ENCODE data around the gene PCDH8.

Gene PCDH8

DNA sequence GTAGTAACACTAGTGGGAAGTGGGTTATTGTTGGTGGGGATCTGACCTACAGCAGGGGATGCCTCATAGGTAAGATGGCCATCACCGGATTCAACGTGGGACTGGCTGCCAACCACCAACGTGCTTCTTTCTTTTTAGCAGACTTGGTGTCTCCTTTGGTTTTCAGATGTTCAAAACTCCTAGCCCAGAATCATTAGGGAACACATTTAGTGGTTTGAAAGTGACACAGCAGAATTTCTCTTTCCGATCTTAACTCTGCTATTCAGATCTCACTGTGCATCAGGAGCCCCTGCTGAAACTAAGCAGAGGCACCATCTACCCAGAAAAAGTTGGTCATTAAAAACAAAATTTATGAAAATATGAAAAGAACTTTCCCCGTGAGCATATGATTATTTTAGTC is 36.7 kb upstream of the PCDH8 start:
- Histone ChIP-seq H3K27me3 (ENCODE audit: insufficient read depth, low read length) (no peaks in the 10 kb centered on the region; the same call in 1 of the 2 replicates), H3K4me1 (ENCODE audit: insufficient read depth, low read length, severe bottlenecking) (no peaks in the 10 kb centered on the region), H3K4me3 (ENCODE audit: low read depth, low read length, poor library complexity, severe bottlenecking) (no peak overlapping the region), H3K9me3 (ENCODE audit: low read length) (no peaks in the 10 kb centered on the region), H3K4me2 (ENCODE audit: low read length) (no peak overlapping the region), H3K27ac (ENCODE audit: low read depth, low read length, poor library complexity, severe bottlenecking) (no peak overlapping the region), H3K36me3 (ENCODE audit: insufficient read depth, low read length) (no peaks in the 10 kb centered on the region), H3K9ac (ENCODE audit: low read length) (no peak overlapping the region), H3F3A (ENCODE audit: insufficient read depth, low read length) (no peaks in the 10 kb centered on the region), H3K9me2 (ENCODE audit: low read depth, low read length) (no peaks in the 10 kb centered on the region), H3K79me2 (ENCODE audit: insufficient read depth, low read length) (no peaks in the 10 kb centered on the region), H4K20me1 (ENCODE audit: insufficient read depth, low read length) (no peaks in the 10 kb centered on the region), H2AFZ (ENCODE audit: low read length) (no peak overlapping the region)
- TF ChIP-seq, protein P1, sequence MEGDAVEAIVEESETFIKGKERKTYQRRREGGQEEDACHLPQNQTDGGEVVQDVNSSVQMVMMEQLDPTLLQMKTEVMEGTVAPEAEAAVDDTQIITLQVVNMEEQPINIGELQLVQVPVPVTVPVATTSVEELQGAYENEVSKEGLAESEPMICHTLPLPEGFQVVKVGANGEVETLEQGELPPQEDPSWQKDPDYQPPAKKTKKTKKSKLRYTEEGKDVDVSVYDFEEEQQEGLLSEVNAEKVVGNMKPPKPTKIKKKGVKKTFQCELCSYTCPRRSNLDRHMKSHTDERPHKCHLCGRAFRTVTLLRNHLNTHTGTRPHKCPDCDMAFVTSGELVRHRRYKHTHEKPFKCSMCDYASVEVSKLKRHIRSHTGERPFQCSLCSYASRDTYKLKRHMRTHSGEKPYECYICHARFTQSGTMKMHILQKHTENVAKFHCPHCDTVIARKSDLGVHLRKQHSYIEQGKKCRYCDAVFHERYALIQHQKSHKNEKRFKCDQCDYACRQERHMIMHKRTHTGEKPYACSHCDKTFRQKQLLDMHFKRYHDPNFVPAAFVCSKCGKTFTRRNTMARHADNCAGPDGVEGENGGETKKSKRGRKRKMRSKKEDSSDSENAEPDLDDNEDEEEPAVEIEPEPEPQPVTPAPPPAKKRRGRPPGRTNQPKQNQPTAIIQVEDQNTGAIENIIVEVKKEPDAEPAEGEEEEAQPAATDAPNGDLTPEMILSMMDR (IDR thresholded peaks at IDR 0.05; ENCODE audit: low read length), result no peak
- TF ChIP-seq EZH2 (IDR thresholded peaks at IDR 0.05; ENCODE audit: borderline replicate concordance, low read length), result no peak

DNA sequence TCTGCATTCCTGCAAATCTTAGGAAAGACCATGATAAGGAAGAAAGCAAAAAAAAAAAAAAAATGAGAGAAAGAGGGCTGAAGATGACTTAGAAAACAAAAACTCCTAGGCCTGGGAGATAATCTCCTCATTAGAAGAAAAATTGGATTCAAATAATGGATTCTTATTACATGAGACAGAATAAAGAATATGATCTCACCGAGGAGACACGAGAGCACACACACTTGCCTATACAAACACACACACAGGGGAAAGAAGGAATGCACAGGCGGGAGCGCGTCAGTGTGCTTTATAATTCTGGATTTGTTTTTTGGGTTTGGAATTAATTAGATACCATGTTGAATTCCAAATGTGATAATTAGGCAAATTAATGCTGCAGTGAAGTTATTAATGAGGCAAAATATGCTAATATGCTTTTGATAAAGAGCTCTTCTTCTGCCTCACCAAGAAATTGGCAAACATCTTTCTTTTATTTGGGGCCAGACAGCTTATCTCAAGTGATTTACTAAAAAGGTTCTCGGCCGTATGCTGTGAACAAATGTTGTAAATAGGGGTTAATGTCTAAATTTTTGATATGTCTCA is 36.1 kb upstream of the PCDH8 start:
- Histone ChIP-seq H3K4me1 (ENCODE audit: insufficient read depth, low read length, severe bottlenecking) (no peaks in the 10 kb centered on the region), H3K36me3 (ENCODE audit: insufficient read depth, low read length) (no peaks in the 10 kb centered on the region), H3K79me2 (ENCODE audit: insufficient read depth, low read length) (no peaks in the 10 kb centered on the region), H4K20me1 (ENCODE audit: insufficient read depth, low read length) (no peaks in the 10 kb centered on the region), H3K27me3 (ENCODE audit: insufficient read depth, low read length) (no peaks in the 10 kb centered on the region; the same call in 1 of the 2 replicates), H3F3A (ENCODE audit: insufficient read depth, low read length) (no peaks in the 10 kb centered on the region), H2AFZ (ENCODE audit: low read length) (no peak overlapping the region), H3K4me2 (ENCODE audit: low read length) (no peak overlapping the region), H3K27ac (ENCODE audit: low read depth, low read length, poor library complexity, severe bottlenecking) (no peak overlapping the region), H3K9ac (ENCODE audit: low read length) (no peak overlapping the region), H3K9me3 (ENCODE audit: low read length) (no peaks in the 10 kb centered on the region), H3K4me3 (ENCODE audit: low read depth, low read length, poor library complexity, severe bottlenecking) (no peak overlapping the region), H3K9me2 (ENCODE audit: low read depth, low read length) (no peaks in the 10 kb centered on the region)
- TF ChIP-seq EZH2 (IDR thresholded peaks at IDR 0.05; ENCODE audit: borderline replicate concordance, low read length), result no peak
- TF ChIP-seq, protein P1 (IDR thresholded peaks at IDR 0.05; ENCODE audit: low read length), result no peak

DNA sequence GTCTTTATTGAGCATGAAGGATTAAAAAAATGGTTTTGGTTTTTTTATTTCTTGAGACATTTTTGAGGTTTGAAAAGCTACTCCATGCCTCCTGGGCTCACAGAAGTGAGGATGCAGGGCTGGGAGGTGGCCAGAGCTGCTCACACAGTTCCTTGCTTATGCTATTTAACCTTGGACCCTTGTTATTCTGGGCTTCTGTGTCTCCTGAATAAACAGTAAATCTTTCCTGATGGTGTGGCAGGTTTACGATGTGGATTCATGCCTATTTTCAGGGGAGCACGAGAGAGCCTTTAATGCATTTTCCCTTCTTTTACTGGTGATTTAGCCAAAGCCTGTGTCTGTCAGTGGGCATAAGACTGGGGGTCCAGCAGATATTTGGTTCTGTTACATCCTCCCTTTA is 34.3 kb upstream of the PCDH8 start:
- H2AFZ ChIP-seq (ENCODE audit: low read length), result no peak overlapping the region
- no peak overlapping the region for H3K4me2 ChIP-seq (ENCODE audit: low read length)
- no peaks in the 10 kb centered on the region for H4K20me1 ChIP-seq (ENCODE audit: insufficient read depth, low read length)
- TF ChIP-seq, protein P1 (IDR thresholded peaks at IDR 0.05; ENCODE audit: low read length), result no peak
- TF ChIP-seq EZH2 (IDR thresholded peaks at IDR 0.05; ENCODE audit: borderline replicate concordance, low read length), result no peak
- no peaks in the 10 kb centered on the region for H3K9me3 ChIP-seq (ENCODE audit: low read length)
- H3F3A ChIP-seq (ENCODE audit: insufficient read depth, low read length), result no peaks in the 10 kb centered on the region
- no peaks in the 10 kb centered on the region for H3K9me2 ChIP-seq (ENCODE audit: low read depth, low read length)
- no peak overlapping the region for H3K9ac ChIP-seq (ENCODE audit: low read length)
- H3K36me3 ChIP-seq (ENCODE audit: insufficient read depth, low read length), result no peaks in the 10 kb centered on the region
- no peak overlapping the region for H3K27ac ChIP-seq (ENCODE audit: low read depth, low read length, poor library complexity, severe bottlenecking)
- H3K27me3 ChIP-seq (ENCODE audit: insufficient read depth, low read length), result no peaks in the 10 kb centered on the region; the same call in 1 of the 2 replicates
- no peaks in the 10 kb centered on the region for H3K4me1 ChIP-seq (ENCODE audit: insufficient read depth, low read length, severe bottlenecking)
- no peak overlapping the region for H3K4me3 ChIP-seq (ENCODE audit: low read depth, low read length, poor library complexity, severe bottlenecking)
- no peaks in the 10 kb centered on the region for H3K79me2 ChIP-seq (ENCODE audit: insufficient read depth, low read length)

Measured in OCI-LY1 (cell line).